ENCODE data around the gene FAM174C. TPM values are rescaled to one million over a fixed set of nuclear protein-coding genes. Genes with fewer than 3 reads are reported as not detected.

FAM174C gene
- total and polyA plus RNA-seq, 9 donors: 0.30 to 72.5 (median 26.7) TPM

GRCh38 chr19:1281569-1282287, 6.4 kb downstream of the FAM174C start:
- TF ChIP-seq POLR2A (IDR thresholded peaks at IDR 0.05) (no peak), CTCF (IDR thresholded peaks at IDR 0.05) (no peak), EP300 (IDR thresholded peaks at IDR 0.05) (no peak)
- no peak overlapping the region for H3K27ac ChIP-seq
- H3K36me3 ChIP-seq: no peaks in the 10 kb centered on the region
- peaks cover under 1% of the 10 kb centered on the region for H3K4me1 ChIP-seq (ENCODE audit: insufficient read depth)
- 61 to 66% (median 63%) methylated on average over 14 to 15 of the region's 15 CpGs for WGBS, 3 donors
- DNase-seq: no peak
- H3K27me3 ChIP-seq: peaks cover 4% of the 10 kb centered on the region
- no peaks in the 10 kb centered on the region for H3K9me3 ChIP-seq
- no peak overlapping the region for H3K4me3 ChIP-seq
- intact Hi-C loops (cut with DNase I): loop anchor here in 3 of 4 donors (10.0 kb wide), 2 partner anchors 53 to 163 kb away; no protein-coding TSS in a partner anchor

GRCh38 chr19:1282588-1283206, 7.4 kb downstream of the FAM174C start:
- Histone ChIP-seq H3K4me3 (no peak overlapping the region), H3K27ac (no peak overlapping the region), H3K9me3 (no peaks in the 10 kb centered on the region), H3K4me1 (ENCODE audit: insufficient read depth) (no peaks in the 10 kb centered on the region), H3K36me3 (no peaks in the 10 kb centered on the region), H3K27me3 (peaks cover 4% of the 10 kb centered on the region)
- TF ChIP-seq CTCF (IDR thresholded peaks at IDR 0.05): no peak
- no peak for TF ChIP-seq POLR2A (IDR thresholded peaks at IDR 0.05)
- no peak for TF ChIP-seq EP300 (IDR thresholded peaks at IDR 0.05)
- DNase-seq: no peak
- WGBS, 3 donors: 49 to 60% (median 52%) methylated on average over 17 to 18 of the region's 18 CpGs
- intact Hi-C loops (cut with DNase I): loop anchor here in 3 of 4 donors (10.0 kb wide), 2 partner anchors 52 to 162 kb away; no protein-coding TSS in a partner anchor

GRCh38 chr19:1283207-1283916, 8.0 kb downstream of the FAM174C start:
- 16 to 31% (median 26%) methylated on average over 24 to 29 of the region's 29 CpGs for WGBS, 3 donors
- Histone ChIP-seq H3K9me3 (no peaks in the 10 kb centered on the region), H3K4me1 (ENCODE audit: insufficient read depth) (no peaks in the 10 kb centered on the region), H3K27ac (no peak overlapping the region), H3K27me3 (peaks cover 4% of the 10 kb centered on the region), H3K4me3 (no peak overlapping the region), H3K36me3 (no peaks in the 10 kb centered on the region)
- TF ChIP-seq CTCF (IDR thresholded peaks at IDR 0.05) (no peak), POLR2A (IDR thresholded peaks at IDR 0.05) (no peak), EP300 (IDR thresholded peaks at IDR 0.05) (no peak)
- DNase-seq: no peak
- intact Hi-C loops (cut with DNase I): loop anchor here in 3 of 4 donors (10.0 kb wide), 2 partner anchors 51 to 161 kb away; no protein-coding TSS in a partner anchor

GRCh38 chr19:1283917-1284292, 8.6 kb downstream of the FAM174C start:
- no peak for DNase-seq
- H3K27ac ChIP-seq: no peak overlapping the region
- no peaks in the 10 kb centered on the region for H3K36me3 ChIP-seq
- H3K4me3 ChIP-seq: no peak overlapping the region
- no peaks in the 10 kb centered on the region for H3K9me3 ChIP-seq
- WGBS, 3 donors: 63 to 72% (median 67%) methylated on average over 10 to 12 of the region's 12 CpGs
- intact Hi-C loops (cut with DNase I): loop anchor here in 3 of 4 donors (10.0 kb wide), 2 partner anchors 51 to 161 kb away; no protein-coding TSS in a partner anchor
- TF ChIP-seq POLR2A (IDR thresholded peaks at IDR 0.05) (no peak), CTCF (IDR thresholded peaks at IDR 0.05) (no peak), EP300 (IDR thresholded peaks at IDR 0.05) (no peak)
- no peaks in the 10 kb centered on the region for H3K4me1 ChIP-seq (ENCODE audit: insufficient read depth)
- H3K27me3 ChIP-seq: peaks cover 4% of the 10 kb centered on the region
